Stimulated activated naive CD8-positive, alpha-beta T cell treated with anti-CD3 and anti-CD28 coated beads, Interleukin-15, Interleukin-2, amounts not matched to agents 100 ng/mL and 50 ng/mL, for 24 hours (primary cell): ENCODE measurements around the gene GJC1.

Experiments
- H3K27ac Mint-ChIP-seq: one replicate; pipeline ENCODE4 v1.8.0; 2021; ENCODE audit warnings: mild to moderate bottlenecking, mixed read lengths
- H3K27me3 Mint-ChIP-seq: one replicate; pipeline ENCODE4 v1.8.0; 2021; ENCODE audit warnings: mixed read lengths
- H3K36me3 Mint-ChIP-seq: one replicate; pipeline ENCODE4 v1.8.0; 2021; ENCODE audit warnings: low read depth, mixed read lengths
- H3K4me1 Mint-ChIP-seq: one replicate; pipeline ENCODE4 v1.8.0; 2021; ENCODE audit warnings: low read depth, mixed read lengths
- H3K4me3 Mint-ChIP-seq: one replicate; pipeline ENCODE4 v1.8.0; 2021; ENCODE audit warnings: mild to moderate bottlenecking, mixed read lengths
- H3K9me3 Mint-ChIP-seq: one replicate; pipeline ENCODE4 v1.8.0; 2021; ENCODE audit warnings: mixed read lengths

GJC1 gene

GRCh38 chr17:44797802-44798201 is 32.3 kb downstream of the GJC1 start:
- no peak overlapping the region for H3K27ac Mint-ChIP-seq
- H3K27me3 Mint-ChIP-seq, result no peaks in the 10 kb centered on the region
- peaks cover 11% of the 10 kb centered on the region for H3K4me1 Mint-ChIP-seq
- H3K9me3 Mint-ChIP-seq, result no peaks in the 10 kb centered on the region
- H3K4me3 Mint-ChIP-seq, result no peak overlapping the region
- no peaks in the 10 kb centered on the region for H3K36me3 Mint-ChIP-seq

DNA sequence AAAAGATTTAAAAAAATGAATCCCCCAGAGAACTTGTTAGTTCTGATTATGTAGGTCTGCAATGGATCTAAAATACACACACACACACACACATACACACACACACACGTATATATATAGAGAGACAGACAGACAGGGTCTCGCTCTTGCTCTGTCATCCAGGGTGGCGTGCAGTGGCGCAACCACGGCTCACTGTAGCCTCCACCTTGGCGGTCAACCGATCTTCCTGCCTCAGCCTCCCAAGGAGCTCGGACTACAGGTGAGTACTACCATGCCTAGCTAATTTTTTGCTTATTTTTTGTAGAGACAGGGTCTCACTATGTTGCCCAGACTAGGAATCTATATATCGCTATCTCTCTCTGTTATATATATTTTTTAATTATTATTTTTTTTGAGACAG is 33.4 kb downstream of the GJC1 start:
- Mint-ChIP-seq H3K27me3 (no peaks in the 10 kb centered on the region), H3K4me3 (no peak overlapping the region), H3K4me1 (peaks cover 11% of the 10 kb centered on the region), H3K27ac (no peak overlapping the region), H3K9me3 (no peaks in the 10 kb centered on the region), H3K36me3 (no peaks in the 10 kb centered on the region)

GRCh38 chr17:44795928-44796327 is 34.2 kb downstream of the GJC1 start:
- Mint-ChIP-seq H3K4me3 (no peak overlapping the region), H3K4me1 (peaks cover 11% of the 10 kb centered on the region), H3K27ac (no peak overlapping the region), H3K27me3 (no peaks in the 10 kb centered on the region), H3K36me3 (no peaks in the 10 kb centered on the region), H3K9me3 (no peaks in the 10 kb centered on the region)

- Mint-ChIP-seq H3K9me3 (no peaks in the 10 kb centered on the region), H3K36me3 (no peaks in the 10 kb centered on the region), H3K27ac (no peak overlapping the region), H3K27me3 (no peaks in the 10 kb centered on the region), H3K4me3 (no peak overlapping the region), H3K4me1 (peaks cover 11% of the 10 kb centered on the region)
Measured at GRCh38 chr17:44795421-44795820, 34.7 kb downstream of the GJC1 start.

- Mint-ChIP-seq H3K27ac (peak overlapping the region; percentile 66), H3K4me1 (peaks cover 11% of the 10 kb centered on the region), H3K4me3 (no peak overlapping the region), H3K27me3 (no peaks in the 10 kb centered on the region), H3K36me3 (no peaks in the 10 kb centered on the region), H3K9me3 (no peaks in the 10 kb centered on the region)
Measured at GRCh38 chr17:44794851-44795413, 35.2 kb downstream of the GJC1 start.

- no peaks in the 10 kb centered on the region for H3K9me3 Mint-ChIP-seq
- H3K4me3 Mint-ChIP-seq, result no peak overlapping the region
- peaks cover 11% of the 10 kb centered on the region for H3K4me1 Mint-ChIP-seq
- no peaks in the 10 kb centered on the region for H3K36me3 Mint-ChIP-seq
- no peak overlapping the region for H3K27ac Mint-ChIP-seq
- H3K27me3 Mint-ChIP-seq, result no peaks in the 10 kb centered on the region
Measured at GRCh38 chr17:44793885-44794842, 35.9 kb downstream of the GJC1 start.

DNA sequence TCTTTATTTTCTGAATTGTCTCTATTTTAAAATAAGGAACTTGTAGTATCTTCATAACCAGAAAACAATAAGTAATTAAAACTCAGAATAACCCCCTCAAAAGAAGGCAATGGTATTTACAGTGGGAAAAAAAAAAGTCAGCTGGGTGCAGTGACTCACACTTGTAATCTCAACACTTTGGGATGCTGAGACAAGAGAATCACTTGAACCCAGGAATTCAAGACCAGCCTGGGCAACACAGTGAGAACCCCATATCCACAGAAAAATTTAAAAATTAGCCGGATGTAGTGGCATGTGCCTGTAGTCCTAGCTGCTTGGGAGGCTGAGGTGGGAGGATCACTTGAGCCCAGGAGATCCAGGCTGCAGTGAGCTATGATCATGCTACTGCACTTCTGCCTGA is 37.8 kb downstream of the GJC1 start:
- H3K27me3 Mint-ChIP-seq, result no peaks in the 10 kb centered on the region
- no peak overlapping the region for H3K27ac Mint-ChIP-seq
- H3K4me1 Mint-ChIP-seq, result peaks cover 11% of the 10 kb centered on the region
- no peaks in the 10 kb centered on the region for H3K36me3 Mint-ChIP-seq
- H3K9me3 Mint-ChIP-seq, result no peaks in the 10 kb centered on the region
- no peak overlapping the region for H3K4me3 Mint-ChIP-seq

DNA sequence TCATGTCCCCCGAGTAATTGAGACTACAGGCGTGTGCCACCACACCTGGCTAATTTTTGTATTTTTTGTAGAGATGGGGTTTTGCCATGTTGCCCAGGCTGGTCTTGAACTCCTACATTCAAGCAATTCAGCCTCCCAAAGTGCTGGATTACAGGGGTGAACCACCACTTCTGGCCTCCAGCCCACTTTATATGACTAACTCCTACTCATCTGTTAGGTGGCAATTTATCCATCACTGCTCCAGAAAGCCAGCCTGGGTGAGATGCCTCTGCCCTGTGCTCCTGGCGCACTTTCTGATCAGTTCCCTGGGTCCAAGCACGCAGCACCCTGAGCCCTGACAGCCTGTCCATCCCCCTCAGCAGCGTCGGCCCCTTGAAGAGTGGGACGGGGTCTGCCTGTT is 41.9 kb downstream of the GJC1 start:
- no peaks in the 10 kb centered on the region for H3K27me3 Mint-ChIP-seq
- H3K27ac Mint-ChIP-seq, result no peak overlapping the region
- H3K4me3 Mint-ChIP-seq, result no peak overlapping the region
- H3K36me3 Mint-ChIP-seq, result no peaks in the 10 kb centered on the region
- no peaks in the 10 kb centered on the region for H3K9me3 Mint-ChIP-seq
- no peaks in the 10 kb centered on the region for H3K4me1 Mint-ChIP-seq

DNA sequence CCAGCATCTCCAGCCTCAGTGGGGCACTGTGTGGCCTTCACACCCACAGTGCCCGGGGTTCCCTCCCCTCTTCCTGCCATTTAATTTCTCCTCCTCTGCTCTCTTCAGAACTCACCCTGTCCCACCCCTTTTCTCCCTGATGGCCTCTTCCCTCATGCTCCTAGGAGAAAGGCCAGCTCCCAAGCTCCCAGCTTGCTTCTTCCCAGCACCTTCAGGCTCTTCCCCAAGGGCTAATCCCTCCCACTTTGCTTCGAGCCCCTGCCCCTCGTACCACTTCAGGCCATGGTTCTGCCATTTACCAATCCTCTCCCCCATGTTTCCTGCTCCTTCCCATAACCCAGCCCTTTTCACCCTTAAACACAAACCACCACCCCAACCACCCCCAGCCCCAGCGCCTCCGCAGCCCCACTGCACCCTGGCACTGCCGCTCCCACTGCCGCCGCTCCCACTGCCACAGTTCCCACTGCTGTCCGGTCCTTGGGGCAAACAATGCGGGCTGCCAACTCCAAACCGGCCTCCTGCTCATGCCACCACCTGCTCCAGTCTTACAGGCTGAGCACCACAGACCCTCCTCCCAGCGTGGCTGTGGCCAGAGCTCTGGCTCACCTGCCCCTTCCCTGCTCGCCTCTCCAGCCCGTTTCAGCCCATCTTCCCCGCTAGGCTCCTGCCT is 42.7 kb downstream of the GJC1 start:
- H3K4me1 Mint-ChIP-seq, result no peaks in the 10 kb centered on the region
- H3K27ac Mint-ChIP-seq, result no peak overlapping the region
- no peaks in the 10 kb centered on the region for H3K27me3 Mint-ChIP-seq
- H3K9me3 Mint-ChIP-seq, result no peaks in the 10 kb centered on the region
- H3K36me3 Mint-ChIP-seq, result no peaks in the 10 kb centered on the region
- no peak overlapping the region for H3K4me3 Mint-ChIP-seq

DNA sequence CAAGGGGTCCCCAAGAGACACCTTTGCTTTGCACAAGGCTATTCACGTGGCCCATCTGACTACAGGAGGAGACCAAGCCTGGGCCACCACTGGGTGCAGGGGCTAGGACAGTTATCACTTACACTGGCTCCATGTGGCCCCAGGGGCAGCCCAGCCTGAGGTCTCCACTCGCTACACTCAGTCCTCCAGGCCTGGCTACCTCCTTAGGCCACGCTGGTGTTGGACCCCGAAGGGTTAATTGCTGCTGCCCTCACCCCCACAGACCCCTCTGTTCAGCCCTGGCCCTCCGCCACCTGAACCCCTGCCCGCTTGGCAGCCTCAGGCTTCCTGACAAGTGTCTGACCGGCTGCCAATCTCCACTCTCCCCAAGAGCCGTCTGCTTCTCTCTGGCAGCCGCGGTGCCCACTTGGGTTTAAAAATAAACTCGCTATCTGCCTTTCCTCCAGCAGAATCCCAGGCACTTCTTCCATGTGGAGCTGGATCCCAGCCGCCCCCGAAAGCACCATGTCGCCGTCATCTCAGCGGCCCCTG is 43.5 kb downstream of the GJC1 start:
- no peaks in the 10 kb centered on the region for H3K27me3 Mint-ChIP-seq
- H3K36me3 Mint-ChIP-seq, result no peaks in the 10 kb centered on the region
- H3K4me3 Mint-ChIP-seq, result no peak overlapping the region
- H3K9me3 Mint-ChIP-seq, result no peaks in the 10 kb centered on the region
- H3K27ac Mint-ChIP-seq, result no peak overlapping the region
- no peaks in the 10 kb centered on the region for H3K4me1 Mint-ChIP-seq

GRCh38 chr17:44785921-44786320 is 44.2 kb downstream of the GJC1 start:
- Mint-ChIP-seq H3K27me3 (no peaks in the 10 kb centered on the region), H3K27ac (no peak overlapping the region), H3K4me3 (no peak overlapping the region), H3K36me3 (no peaks in the 10 kb centered on the region), H3K9me3 (no peaks in the 10 kb centered on the region), H3K4me1 (no peaks in the 10 kb centered on the region)

GRCh38 chr17:44782326-44782850 is 47.7 kb downstream of the GJC1 start:
- Mint-ChIP-seq H3K4me1 (no peaks in the 10 kb centered on the region), H3K9me3 (no peaks in the 10 kb centered on the region), H3K36me3 (no peaks in the 10 kb centered on the region), H3K27ac (no peak overlapping the region), H3K27me3 (no peaks in the 10 kb centered on the region), H3K4me3 (no peak overlapping the region)

DNA sequence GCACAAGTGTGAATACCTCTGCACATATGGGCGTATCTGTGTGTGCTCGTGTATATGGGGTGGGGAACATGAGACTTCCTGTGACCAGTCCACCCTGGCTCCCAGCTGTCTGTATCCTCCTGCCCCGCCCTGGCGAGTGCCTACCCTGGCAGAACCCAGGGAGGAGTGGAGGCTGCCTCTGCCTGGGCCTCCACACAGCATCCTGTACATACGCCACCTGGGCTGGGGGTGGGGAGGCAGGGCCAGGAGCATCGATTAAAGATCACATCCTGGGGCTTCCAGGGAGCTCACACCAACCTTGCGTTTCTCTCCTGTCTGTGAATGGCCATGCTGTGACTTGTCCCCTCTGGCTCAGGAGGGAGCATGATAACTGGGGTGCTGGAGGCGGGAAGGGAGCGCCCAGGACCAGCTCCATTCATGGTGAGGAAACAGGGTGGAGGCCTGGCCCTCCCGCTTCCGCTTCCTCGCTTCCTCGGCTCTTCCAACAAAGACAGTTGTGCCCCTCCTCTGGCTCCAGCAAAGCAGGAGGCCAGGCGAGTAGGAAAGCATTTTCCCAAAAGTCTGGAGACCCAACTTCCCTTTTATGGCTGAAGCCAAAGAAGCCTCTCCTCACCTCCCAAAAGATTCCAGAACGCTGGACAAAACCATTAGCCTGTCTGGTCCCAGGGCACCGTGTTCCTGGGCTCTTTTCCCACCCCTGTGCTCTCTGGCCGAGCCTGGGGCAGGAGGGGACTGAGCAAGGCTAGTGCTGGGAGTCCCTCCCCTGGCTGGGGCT is 48.3 kb downstream of the GJC1 start:
- no peaks in the 10 kb centered on the region for H3K36me3 Mint-ChIP-seq
- H3K4me1 Mint-ChIP-seq, result no peaks in the 10 kb centered on the region
- H3K9me3 Mint-ChIP-seq, result no peaks in the 10 kb centered on the region
- H3K27ac Mint-ChIP-seq, result no peak overlapping the region
- H3K4me3 Mint-ChIP-seq, result no peak overlapping the region
- H3K27me3 Mint-ChIP-seq, result no peaks in the 10 kb centered on the region

- no peak overlapping the region for H3K27ac Mint-ChIP-seq
- H3K4me1 Mint-ChIP-seq, result peaks cover 4% of the 10 kb centered on the region
- H3K4me3 Mint-ChIP-seq, result no peak overlapping the region
- no peaks in the 10 kb centered on the region for H3K9me3 Mint-ChIP-seq
- H3K27me3 Mint-ChIP-seq, result no peaks in the 10 kb centered on the region
- H3K36me3 Mint-ChIP-seq, result no peaks in the 10 kb centered on the region
Measured at GRCh38 chr17:44780845-44781480, 49.1 kb downstream of the GJC1 start.
